Left kidney (tissue), 2 donors: Measurements from ENCODE around the gene EDC3. TPM values are rescaled to one million over a fixed set of nuclear protein-coding genes. Genes with fewer than 3 reads are reported as not detected.
A peak's percentile ranks its signal among the peaks of the same experiment; 100 is the strongest.
"Not testable (repeated sequence)": the region's sequence is repeated elsewhere in the genome, so short reads cannot be mapped to it uniquely, and the experiment has no call there.

ENCODE experiments used
- DNase-seq: peaks from one replicate; pipeline ENCODE4 v3.0.0-alpha.2; 2013
- polyA plus RNA-seq: library from polyadenylated mRNA; unstranded; fragments of 120-200 nt; gene quantifications from one replicate; pipeline ENCODE4 v1.2.1, GENCODE V29; 2013; ENCODE audit not compliant: insufficient read length

Gene EDC3
- polyA plus RNA-seq, 1 donor: 45.3 TPM

GRCh38 chr15:74611834-74612233 lies 84.0 kb downstream of the EDC3 start:
- no peak for DNase-seq

- no peak for DNase-seq
Measured at GRCh38 chr15:74611341-74611740, 84.5 kb downstream of the EDC3 start.

DNA sequence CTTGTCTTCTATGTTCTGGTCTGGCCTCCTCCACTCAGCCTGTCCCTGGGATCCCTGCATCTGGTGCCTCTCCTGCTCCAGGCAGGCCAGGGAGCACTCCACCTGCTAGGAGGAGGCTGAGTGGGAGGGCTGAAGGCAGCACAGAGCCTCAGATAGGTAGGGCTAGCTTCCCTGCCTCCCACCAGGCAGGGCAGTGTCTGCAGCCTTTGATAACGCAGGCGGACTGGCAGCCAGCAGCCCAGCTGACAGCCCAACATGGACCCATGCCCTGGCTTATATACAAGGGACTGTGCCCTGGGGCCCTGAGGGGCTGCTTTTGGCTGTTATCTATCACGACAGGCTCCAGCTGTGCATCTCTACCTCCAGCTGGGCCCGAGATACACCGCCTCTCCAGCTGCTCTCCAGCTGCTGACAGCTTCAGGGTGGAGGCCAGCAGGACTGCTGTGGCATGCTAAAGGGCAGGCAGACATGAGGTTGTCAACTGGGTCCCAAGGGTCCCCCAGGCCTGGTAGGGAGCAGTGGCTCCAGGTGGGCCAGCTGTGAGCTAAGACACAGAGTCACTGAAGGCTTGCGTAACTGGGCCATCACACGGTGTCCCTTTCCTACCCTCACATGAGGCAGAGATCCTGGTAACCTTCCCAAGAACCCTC lies 85.4 kb downstream of the EDC3 start:
- no peak for DNase-seq

- no peak for DNase-seq
Measured at GRCh38 chr15:74609938-74610301, 85.9 kb downstream of the EDC3 start.

DNA sequence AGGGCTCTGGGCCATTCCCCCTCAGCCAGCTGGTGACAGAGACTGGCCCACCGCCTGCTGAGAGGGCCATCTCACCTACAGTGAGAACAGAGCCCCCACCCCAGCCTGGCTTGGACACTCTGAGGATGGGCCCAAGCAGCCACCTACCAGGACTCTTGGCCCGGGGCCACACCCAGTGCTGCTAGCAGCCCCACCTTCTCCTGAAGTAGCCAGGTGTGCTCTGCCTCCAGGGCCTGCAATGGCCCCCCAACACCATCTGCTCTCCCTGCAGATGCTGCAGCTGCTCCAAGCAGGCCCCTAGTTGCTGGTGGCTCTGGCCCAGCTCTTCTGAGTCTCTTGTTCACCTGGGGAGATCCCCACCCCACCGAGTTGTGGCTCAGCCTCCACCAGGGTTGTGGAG lies 87.0 kb downstream of the EDC3 start:
- no peak for DNase-seq

GRCh38 chr15:74605795-74606150 lies 90.1 kb downstream of the EDC3 start:
- no peak for DNase-seq

GRCh38 chr15:74604983-74605794 lies 90.6 kb downstream of the EDC3 start:
- no peak for DNase-seq

- no peak for DNase-seq
Measured at GRCh38 chr15:74603789-74604705, 91.8 kb downstream of the EDC3 start.

DNA sequence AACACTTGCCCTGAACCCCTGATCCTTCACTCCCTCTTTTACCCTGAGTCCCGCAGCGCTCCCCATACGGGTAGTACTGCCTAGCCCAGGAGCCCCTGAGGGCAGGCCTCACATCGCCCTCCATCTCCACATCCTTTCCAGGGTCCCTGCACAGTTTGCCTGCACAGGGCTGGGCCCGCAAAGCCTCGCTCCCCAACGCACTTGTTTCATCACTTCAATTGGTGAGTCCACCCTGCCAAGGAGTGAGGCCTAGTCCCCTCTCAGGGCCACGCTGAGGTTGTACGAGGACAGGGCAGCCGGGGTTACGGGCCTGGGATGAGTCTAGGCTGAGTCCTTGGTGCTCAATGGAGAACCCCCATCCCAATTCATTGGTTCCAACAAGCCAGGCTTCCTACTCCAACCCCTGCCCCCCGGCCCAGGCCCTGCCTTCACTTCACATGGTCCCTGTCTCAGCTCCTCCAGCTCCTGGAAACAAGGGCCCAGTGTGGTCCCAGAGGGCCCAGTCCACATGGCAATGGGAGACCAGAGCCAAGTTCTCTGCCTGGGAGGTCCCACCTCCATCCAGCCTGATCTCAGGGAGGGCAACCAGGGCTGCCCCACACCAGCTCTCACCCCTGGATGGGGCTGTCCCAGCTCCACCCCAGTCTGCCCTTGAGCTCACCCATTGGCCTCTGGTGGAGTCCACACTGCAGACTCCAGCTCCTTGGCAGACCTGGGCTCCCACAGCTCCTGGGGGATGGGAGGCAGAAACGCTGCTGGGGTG lies 92.6 kb downstream of the EDC3 start:
- DNase-seq: no peak

GRCh38 chr15:74599156-74599555 lies 96.7 kb downstream of the EDC3 start:
- no peak for DNase-seq

- peak; percentile 93 for DNase-seq
Measured at GRCh38 chr15:74598126-74598842, 97.5 kb downstream of the EDC3 start.

GRCh38 chr15:74597146-74597705 lies 98.6 kb downstream of the EDC3 start:
- not testable (repeated sequence) for DNase-seq

- not testable (repeated sequence) for DNase-seq
Measured at GRCh38 chr15:74596736-74597135, 99.1 kb downstream of the EDC3 start.

DNA sequence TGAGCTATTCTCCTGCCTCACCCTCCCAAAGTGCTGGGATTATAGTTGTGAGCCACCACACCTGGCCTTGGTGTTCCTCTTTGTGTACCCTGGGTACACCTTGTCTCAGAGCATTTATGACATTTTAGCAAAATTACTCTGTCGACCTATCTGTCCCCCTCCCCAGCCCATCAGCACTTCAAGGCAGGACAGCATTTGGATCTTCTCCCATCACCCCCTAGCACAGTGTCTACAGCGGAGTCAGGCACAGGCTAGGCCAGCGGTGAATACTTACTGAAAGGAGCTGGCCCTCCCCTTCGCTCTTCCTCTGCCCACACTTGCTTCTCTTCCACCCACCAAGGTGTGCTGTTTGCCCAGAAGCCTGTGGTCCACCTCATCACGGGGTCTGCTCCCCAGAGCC lies 100.6 kb downstream of the EDC3 start:
- no peak for DNase-seq

DNA sequence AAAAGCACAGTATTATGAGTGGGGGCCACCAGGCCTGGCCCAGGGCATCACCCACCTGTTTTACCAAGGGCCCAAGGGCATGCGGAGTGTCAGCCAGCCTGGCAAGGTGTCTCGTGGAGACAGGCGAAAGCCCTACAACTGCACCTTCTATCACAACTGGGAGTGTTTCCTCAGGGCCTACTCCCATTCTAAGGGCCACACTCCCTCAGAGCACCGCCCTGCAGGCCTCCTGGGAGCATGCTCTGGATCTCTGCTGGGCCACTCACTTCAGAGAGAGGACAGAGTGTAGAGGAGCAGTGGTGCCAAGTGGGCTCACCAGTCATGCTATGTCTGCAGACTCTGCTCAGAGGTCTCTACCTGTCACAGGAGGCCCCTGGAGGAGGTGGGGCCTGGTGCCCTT lies 101.4 kb downstream of the EDC3 start:
- no peak for DNase-seq

GRCh38 chr15:74593122-74593521 lies 102.7 kb downstream of the EDC3 start:
- no peak for DNase-seq

- DNase-seq: no peak
Measured at GRCh38 chr15:74592222-74592621, 103.6 kb downstream of the EDC3 start.

- no peak for DNase-seq
Measured at GRCh38 chr15:74589826-74590225, 106.0 kb downstream of the EDC3 start.

DNA sequence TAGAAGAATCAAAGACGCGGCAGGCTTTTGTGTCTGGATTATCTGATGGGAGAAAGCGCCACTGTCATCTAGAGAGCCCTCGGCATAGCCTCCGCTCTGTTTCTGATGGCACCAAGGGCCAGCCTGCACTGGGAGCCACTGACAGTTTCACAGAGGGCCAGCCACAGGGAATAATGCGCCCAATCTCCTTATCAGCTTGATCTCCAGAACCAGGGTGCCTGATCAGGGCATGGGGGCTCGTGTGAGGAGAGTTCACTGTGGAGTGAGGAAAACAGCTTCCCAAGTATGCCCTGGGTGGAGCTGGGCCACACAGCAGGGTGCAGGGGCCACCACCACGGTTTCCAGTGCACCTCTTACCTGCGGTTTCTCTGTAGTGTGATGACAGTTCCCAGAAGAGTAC lies 110.0 kb downstream of the EDC3 start:
- DNase-seq: no peak

- no peak for DNase-seq
Measured at GRCh38 chr15:74585191-74585590, 110.6 kb downstream of the EDC3 start.

GRCh38 chr15:74584779-74585178 lies 111.0 kb downstream of the EDC3 start:
- DNase-seq: peak; percentile 44
